Measurements from ENCODE around the gene PTPRT.

PTPRT gene

GRCh38 chr20:42686057-42686456 is 503.6 kb downstream of the PTPRT start:
- TF ChIP-seq EZH2phosphoT487 (IDR thresholded peaks at IDR 0.05; ENCODE audit: low read length) (no peak), EZH2 (optimal IDR thresholded peaks at IDR 0.05; ENCODE audit: low read depth, low read length) (no peak), CTCF (IDR thresholded peaks at IDR 0.05; ENCODE audit: low read length) (no peak)
- Histone ChIP-seq H3F3A (ENCODE audit: insufficient read depth, low read length) (no peaks in the 10 kb centered on the region), H3K4me1 (ENCODE audit: low read length) (no peaks in the 10 kb centered on the region), H3K4me2 (ENCODE audit: low read depth, low read length) (no peak overlapping the region), H3K27me3 (replicated peaks; ENCODE audit: insufficient read depth, low read length) (no peaks in the 10 kb centered on the region), H3K9me2 (replicated peaks; ENCODE audit: insufficient read depth, low read length) (no peaks in the 10 kb centered on the region), H3K4me3 (ENCODE audit: low read length) (no peak overlapping the region), H2AFZ (ENCODE audit: low read length) (no peak overlapping the region), H3K9me3 (replicated peaks; ENCODE audit: insufficient read depth, low read length) (no peaks in the 10 kb centered on the region), H3K9ac (ENCODE audit: low read length) (no peak overlapping the region), H3K79me2 (ENCODE audit: low read length) (no peaks in the 10 kb centered on the region), H3K36me3 (replicated peaks; ENCODE audit: insufficient read depth, low read length) (no peaks in the 10 kb centered on the region), H4K20me1 (ENCODE audit: insufficient read depth, low read length) (no peaks in the 10 kb centered on the region), H3K27ac (ENCODE audit: low read length) (no peak overlapping the region)
- DNase-seq: no peak

- Histone ChIP-seq H2AFZ (ENCODE audit: low read length) (no peak overlapping the region), H3K36me3 (replicated peaks; ENCODE audit: insufficient read depth, low read length) (no peaks in the 10 kb centered on the region), H4K20me1 (ENCODE audit: insufficient read depth, low read length) (no peaks in the 10 kb centered on the region), H3F3A (ENCODE audit: insufficient read depth, low read length) (no peaks in the 10 kb centered on the region), H3K9me2 (replicated peaks; ENCODE audit: insufficient read depth, low read length) (no peaks in the 10 kb centered on the region), H3K27me3 (replicated peaks; ENCODE audit: insufficient read depth, low read length) (no peaks in the 10 kb centered on the region), H3K4me2 (ENCODE audit: low read depth, low read length) (no peak overlapping the region), H3K27ac (ENCODE audit: low read length) (no peak overlapping the region), H3K9ac (ENCODE audit: low read length) (no peak overlapping the region), H3K4me1 (ENCODE audit: low read length) (no peaks in the 10 kb centered on the region), H3K9me3 (replicated peaks; ENCODE audit: insufficient read depth, low read length) (no peaks in the 10 kb centered on the region), H3K79me2 (ENCODE audit: low read length) (no peaks in the 10 kb centered on the region), H3K4me3 (ENCODE audit: low read length) (no peak overlapping the region)
- TF ChIP-seq EZH2phosphoT487 (IDR thresholded peaks at IDR 0.05; ENCODE audit: low read length): no peak
- TF ChIP-seq EZH2 (optimal IDR thresholded peaks at IDR 0.05; ENCODE audit: low read depth, low read length): no peak
- 0 out of 2 replicates have a peak, but pooled peaks have one; percentile 7 for TF ChIP-seq CTCF (IDR thresholded peaks at IDR 0.05; ENCODE audit: low read length)
- no peak for DNase-seq
Observed at GRCh38 chr20:42678895-42679294, 510.8 kb downstream of the PTPRT start.

- Histone ChIP-seq H3K4me1 (ENCODE audit: low read length) (no peaks in the 10 kb centered on the region), H3K4me2 (ENCODE audit: low read depth, low read length) (no peak overlapping the region), H2AFZ (ENCODE audit: low read length) (no peak overlapping the region), H3K27me3 (replicated peaks; ENCODE audit: insufficient read depth, low read length) (no peaks in the 10 kb centered on the region), H3K9me2 (replicated peaks; ENCODE audit: insufficient read depth, low read length) (no peaks in the 10 kb centered on the region), H3K9ac (ENCODE audit: low read length) (no peak overlapping the region), H3K4me3 (ENCODE audit: low read length) (no peak overlapping the region), H4K20me1 (ENCODE audit: insufficient read depth, low read length) (no peaks in the 10 kb centered on the region), H3K9me3 (replicated peaks; ENCODE audit: insufficient read depth, low read length) (no peaks in the 10 kb centered on the region), H3K36me3 (replicated peaks; ENCODE audit: insufficient read depth, low read length) (no peaks in the 10 kb centered on the region), H3K27ac (ENCODE audit: low read length) (no peak overlapping the region), H3K79me2 (ENCODE audit: low read length) (no peaks in the 10 kb centered on the region), H3F3A (ENCODE audit: insufficient read depth, low read length) (no peaks in the 10 kb centered on the region)
- TF ChIP-seq CTCF (IDR thresholded peaks at IDR 0.05; ENCODE audit: low read length): no peak
- TF ChIP-seq EZH2phosphoT487 (IDR thresholded peaks at IDR 0.05; ENCODE audit: low read length): no peak
- no peak for TF ChIP-seq EZH2 (optimal IDR thresholded peaks at IDR 0.05; ENCODE audit: low read depth, low read length)
- DNase-seq: no peak
Observed at GRCh38 chr20:42656130-42656529, 533.6 kb downstream of the PTPRT start.

Measured in MM.1S (cell line).